ENCODE results near the gene ANXA4.

ANXA4 gene

GRCh38 chr2:69863298-69863697 is 121.4 kb downstream of the ANXA4 start:
- DNase-seq = no peak

All from fibroblast of skin of abdomen (primary cell).